ENCODE results near the gene PTPRD.

PTPRD gene

DNA sequence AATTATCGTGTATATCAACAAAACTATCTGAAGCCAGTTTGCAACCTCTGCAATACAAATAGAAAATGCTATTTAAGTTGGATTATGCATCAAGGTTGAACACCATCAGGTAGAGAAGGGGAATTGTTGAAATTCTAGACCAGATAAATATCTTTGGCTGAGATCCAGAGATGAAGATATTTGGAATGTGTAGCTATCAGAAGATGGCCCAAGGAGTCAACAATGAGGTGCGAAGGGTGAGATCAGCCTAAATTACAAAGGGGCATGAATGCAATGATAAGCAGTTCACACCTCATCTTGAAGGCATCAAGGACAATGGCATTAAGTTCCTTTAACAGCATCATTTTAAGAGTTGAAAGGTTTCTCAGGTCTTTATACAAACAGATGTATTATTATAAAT, 2241.1 kb downstream of the PTPRD start:
- no peak for DNase-seq (ENCODE audit: low spot score)

DNA sequence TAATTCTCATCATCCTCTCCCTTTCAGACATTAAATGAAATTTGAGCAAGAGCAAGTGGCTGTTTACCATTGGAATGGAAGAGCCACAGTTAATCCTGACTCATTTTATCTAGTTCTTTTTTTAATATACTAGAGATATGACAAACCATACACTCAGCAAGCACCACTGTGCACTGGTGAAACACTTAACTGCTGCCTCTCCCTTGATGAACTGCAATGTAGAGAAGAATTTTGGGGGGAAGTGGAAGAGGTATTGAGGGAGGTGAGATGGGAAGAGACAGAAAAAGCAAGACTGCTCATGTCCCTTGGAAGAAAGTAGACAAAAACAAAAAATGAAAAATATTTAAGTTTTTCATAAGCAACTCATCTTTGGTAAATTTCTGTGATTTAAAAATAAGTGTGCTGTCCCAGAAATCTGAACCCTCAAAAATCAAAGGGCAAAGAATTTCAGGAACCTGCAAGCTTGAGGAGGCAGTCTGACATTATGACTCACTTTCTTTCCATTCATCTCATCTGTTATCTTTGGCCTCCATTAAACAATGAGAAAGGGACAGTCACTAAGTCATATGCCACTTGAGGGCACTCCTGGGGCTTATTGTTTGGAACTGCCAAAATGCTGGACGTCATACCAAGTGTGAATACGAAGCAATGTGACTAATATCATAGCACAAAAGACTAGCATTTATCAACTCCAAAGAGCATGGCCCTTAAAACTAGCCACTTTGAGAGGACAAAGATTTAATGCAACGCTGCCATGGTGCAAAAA, 2246.5 kb downstream of the PTPRD start:
- no peak for DNase-seq (ENCODE audit: low spot score)

DNA sequence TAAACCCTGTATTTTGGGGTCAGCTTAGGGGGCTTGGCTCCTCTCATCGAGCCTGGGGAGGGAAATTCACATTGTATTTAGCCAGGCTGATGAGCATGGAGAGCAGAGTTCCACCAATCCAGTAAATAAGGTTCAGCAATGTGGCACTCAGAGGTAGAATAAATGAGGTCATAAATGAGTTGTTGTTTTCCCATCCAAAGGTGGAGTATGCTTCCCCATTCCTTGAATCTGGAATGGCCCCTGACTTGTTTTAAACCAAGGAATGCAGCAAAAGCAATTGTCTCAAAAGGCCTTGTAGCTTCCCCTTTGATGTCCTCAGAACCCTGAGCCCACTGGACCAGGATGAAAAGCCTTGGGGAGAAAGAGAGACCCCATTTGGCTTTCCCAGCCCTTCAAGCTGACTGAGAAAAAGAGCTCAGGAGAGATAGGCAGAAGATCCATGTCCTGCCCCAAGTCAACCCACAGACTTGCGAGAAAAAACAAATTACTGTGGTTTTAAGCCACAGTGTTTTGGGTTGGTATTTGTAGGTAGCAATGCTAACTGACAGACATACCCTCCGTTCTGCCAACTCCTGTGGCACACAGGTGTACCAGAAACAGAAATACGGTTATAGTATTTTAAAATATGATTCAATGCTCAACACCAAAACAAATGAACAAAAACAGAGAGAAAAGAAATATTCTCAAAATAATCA, 2247.2 kb downstream of the PTPRD start:
- DNase-seq (ENCODE audit: low spot score): no peak

DNA sequence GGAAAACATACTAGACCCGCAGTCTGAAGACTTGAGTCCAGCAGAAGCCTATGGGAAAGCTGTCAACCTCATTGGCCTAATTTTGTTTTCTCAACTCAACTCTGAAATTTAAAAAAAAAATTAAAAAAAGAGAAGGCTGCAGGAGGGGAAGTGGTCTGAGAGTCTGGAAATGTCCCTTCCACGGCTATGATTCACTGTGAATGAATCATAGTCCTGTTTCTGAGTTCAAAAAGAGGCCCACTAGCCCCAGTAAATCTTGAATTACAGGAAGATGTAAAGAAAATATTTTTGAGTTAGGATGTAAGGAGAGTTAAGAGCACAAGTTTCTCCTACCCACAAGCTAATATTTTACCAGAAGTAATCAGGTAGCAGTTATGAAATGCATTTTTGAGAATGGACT, 2247.8 kb downstream of the PTPRD start:
- DNase-seq (ENCODE audit: low spot score): no peak

DNA sequence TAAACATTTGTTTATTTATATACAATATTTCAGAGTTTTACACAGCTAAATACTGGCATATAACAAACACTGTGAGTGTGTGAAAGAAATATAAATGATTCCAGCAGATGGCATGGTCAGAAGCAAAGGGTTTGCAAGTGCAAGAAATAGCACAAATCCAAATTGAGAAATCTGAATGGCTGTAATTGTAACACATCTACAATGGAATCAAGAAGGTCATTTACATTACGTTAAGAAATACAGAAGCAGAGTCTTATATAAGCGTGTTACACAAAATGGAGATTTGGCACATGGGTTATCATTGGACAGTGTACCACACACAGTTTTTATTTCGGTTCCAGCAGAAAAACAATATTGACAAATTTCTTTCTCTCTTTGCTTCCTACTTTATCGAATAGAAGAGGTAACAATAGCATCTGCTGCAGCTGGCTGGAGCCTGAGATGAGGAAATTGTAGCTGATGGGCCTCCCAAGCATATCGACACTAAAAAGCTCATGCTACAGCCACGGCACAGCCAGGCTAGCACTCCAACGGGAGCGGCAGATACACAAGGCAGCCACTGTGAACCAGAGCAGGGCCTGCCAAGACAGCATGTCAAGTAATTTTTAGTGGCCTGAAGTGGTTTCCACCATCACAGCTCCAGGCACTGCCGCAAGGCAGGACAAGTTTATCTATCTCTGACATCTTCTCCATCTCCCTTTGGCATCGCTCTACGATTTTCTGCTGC, 2248.6 kb downstream of the PTPRD start:
- DNase-seq (ENCODE audit: low spot score): no peak

DNA sequence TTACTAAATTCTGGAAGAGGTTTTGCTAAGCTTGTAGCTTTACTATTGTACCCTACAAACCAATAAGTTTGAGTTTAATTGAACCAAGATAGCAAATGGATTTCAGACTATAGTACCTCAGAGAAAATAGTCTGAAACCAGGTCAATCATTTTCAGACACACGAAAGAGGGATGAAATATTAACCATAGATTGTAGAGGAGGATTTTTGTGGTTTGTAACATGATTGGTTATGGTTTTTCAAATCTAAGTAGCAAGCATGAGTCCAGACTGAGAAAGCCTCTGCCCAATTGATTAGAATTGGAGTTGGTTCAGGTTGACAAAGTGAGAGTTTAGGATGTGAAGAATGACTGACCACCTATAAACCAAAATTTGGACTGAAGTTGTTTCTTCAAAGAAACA, 2250.6 kb downstream of the PTPRD start:
- DNase-seq (ENCODE audit: low spot score): no peak

DNA sequence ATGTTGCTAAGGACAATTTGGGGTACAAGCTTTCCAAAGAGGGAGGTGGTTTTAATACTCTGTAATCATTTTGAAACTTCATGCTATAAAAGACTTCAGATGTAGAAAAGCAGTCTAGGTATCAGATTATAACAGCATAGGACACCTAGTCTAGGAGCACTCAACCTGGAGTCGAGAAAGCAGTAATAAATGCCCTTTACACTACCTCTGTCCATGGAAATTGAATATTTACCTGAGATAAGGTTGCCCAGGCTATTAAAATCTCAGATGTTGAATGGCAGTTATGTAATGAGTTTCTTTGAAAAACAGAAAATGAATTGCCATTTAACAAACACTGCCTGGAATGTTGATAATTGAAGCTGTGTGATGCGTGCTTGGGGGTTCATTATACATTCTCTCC, 2251.4 kb downstream of the PTPRD start:
- DNase-seq (ENCODE audit: low spot score): no peak

DNA sequence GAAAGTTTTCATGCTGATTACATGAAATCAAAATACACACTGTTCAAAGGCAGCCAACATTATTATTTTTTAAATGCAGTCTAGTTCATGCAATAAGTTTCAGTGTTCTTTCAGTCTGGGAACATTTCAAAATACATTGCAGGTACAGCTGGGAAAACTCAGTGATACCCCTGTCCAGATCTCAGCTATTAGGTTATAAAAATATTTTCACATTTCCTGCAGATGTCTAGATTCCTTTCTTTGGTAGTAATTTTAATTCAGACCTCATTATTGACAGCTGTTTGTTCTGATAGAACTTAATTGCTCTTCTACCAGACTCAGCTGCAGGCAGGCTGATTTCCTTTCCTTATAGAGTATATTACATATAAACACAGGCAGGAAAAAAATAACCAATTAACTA, 2256.4 kb downstream of the PTPRD start:
- no peak for DNase-seq (ENCODE audit: low spot score)

DNA sequence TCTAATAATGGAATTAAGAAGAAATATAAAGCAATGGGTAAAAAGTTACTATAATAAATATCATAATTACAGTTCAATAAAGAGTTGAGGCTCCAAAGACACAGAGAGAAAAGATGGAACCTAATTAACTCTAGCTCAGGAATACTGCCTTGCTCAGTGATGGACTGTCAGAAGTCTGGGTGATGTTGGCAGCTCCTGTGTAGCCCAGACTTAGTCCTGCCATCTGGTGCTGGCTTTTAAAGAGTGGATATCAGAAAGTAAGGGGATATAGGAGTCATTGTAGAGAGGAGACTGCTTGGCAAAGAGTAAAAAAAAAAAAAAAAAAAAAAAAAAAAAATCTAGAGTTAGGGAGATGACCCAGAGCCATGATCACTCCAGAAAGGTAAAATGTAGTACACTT, 2261.4 kb downstream of the PTPRD start:
- no peak for DNase-seq (ENCODE audit: low spot score)

DNA sequence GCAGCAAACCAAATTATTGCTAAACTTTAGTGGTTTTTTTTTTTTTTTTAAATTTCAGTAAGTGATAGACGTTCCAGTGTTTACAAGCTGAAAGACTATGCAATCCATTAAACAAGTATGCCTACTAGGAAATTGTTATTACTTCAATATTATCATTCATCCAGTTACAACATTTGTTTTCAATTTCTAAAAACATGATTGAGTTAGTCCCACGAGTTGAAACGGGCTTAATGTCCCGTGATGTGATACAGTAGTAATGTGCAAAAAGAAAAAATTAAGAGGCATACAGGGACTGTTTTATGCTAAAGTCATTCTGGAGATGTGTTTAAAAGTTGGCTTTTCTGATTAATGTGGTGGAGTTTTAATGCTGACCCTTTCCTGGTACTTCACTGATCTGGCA, 2262.9 kb downstream of the PTPRD start:
- no peak for DNase-seq (ENCODE audit: low spot score)

DNA sequence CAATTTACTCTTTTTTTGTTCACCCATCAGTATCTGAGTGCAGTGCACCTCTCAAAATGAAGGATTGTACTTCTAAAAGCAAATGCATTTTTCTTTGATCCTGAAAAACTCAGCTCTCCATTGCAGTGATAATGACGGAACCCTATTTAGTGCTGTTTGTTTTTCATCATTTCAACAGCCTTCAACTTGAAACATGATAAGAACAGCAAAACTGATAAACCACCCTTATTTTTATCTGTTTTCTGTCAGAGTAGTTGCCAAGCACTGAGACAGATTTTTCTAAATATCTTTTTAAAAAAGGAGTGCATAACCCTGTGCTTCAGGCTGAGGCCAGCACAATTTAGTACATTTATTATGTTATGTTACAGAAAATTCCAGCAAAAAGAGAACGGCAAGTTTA, 2263.4 kb downstream of the PTPRD start:
- no peak for DNase-seq (ENCODE audit: low spot score)

DNA sequence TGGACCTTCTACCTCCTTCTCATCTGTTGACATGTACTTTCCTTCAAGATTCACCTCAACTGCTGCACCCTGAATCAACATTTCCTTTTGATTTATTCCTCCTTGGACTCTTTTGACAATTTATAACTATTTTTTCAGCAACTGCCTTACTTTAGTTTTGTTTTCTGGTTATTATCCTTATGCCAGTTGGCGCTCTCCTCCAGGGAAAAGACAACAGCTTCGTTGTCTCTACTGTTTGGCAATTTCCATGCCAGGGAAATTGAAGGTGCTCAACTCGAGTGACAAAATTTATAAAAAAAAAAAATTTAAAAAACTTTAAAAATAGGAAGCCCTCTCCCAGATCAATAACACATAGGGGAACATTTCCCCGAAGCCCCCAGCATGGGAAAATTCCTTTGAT, 2264.0 kb downstream of the PTPRD start:
- no peak for DNase-seq (ENCODE audit: low spot score)

DNA sequence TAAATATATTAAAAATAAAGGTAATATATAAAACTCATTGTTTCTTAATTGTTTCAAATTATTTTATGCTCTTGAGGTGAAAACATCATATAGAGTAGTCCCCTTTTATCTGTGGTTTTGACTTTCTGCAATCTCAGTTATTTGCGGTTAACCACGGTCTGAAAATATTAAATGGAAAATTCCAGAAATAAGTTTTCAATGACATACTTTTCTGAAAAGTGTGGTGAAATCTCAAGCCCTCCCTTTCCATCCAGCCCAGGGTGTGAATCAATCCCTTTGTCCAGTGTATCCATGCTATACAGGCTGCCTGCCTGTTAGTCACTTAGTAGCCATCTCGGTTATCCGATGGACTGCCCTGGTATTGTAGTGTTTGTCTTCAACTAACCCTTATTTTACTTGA, 2266.5 kb downstream of the PTPRD start:
- no peak for DNase-seq (ENCODE audit: low spot score)

DNA sequence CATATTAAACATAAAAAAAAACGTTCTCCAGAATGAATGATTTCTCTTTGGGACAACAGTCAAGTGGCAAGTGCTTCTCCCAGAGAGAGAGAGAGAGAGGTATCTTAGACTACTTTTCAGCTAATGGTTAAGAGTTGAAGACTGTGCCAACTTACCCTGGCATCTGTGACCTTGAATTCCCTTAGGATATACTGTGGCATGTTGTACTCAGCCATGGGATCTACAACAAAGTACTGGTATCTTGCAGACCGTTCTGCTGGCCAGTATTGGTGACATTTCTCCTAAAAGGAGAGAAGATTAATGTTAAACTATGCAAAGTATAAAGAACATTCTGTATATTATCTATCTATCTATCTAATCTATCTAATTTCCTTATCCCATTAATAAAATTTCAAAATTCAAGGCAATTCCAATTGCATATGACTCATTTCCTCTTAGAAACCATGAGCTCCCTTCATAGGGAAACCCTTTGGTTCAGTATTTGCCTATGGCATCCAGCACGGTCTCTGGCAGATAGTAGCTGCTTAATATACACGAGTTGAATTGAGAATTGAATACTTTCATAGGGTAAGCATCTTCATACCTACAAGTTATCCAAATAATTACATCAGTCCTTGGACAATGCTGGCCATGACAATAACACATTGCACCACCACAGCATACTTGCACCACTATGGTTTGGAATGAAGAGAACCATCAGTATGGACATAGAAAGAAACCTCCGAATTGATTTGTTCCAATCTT, 2273.9 kb downstream of the PTPRD start:
- DNase-seq (ENCODE audit: low spot score): no peak

DNA sequence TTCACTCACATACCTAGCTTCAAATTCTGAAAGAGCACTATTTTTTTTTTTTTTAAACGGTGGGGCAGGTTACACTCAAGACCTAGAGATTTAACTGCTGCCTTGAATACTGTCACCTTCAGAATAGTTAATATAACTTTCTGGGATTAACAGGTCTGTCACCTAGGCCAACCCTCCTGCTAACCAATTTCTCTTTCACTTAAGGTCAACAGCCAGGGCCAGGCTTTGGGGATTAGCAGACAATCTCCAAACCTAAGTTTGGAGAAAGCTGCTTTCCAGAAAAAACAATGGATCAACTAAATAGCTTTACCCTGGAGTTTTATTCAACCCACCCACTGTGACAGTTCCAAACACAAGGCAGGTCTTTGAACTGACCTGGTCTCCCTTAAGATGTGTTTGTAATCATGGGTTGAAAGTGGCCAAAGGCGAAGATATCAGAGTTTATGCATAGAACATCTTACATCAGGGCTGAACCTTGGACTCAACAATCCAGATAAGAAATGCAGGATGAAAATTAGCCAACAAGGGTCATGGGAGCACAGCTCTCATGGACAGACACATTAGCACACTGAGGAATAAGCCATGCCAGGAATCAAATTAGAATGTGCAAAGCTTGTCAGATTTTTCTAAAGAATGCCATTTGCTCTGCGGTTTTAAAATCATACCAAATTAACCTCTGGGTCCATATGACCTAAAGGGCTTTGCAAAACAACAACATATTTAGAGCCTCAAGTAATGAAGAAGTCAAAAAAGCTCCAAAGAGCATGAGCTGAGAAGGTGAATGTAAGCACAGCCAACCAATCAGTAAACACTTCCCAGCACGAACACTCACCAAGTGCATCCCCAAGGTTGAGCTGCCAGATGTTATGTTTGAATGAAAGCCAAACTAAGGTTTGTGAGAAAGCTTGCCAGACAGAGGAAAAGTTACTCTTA, 2274.7 kb downstream of the PTPRD start:
- DNase-seq (ENCODE audit: low spot score): no peak

DNA sequence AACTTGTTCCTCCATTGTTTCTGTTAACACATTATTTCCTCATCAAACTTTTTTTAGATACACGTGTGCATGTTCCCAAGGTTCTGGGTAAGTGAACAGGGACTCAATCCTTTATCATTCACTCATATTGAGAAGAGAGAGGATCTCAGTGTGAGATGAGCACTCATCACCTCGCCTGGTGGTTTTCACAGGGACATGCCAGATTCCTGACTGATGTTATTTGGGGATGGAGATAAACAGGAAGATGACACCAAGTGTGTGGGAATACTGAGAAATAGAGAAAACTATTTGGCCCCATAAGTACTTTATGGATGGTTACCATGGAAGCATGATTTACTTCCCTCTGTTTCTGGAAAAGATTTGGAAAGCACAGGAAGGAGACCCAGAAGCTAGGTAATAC, 2279.9 kb downstream of the PTPRD start:
- no peak for DNase-seq (ENCODE audit: low spot score)

DNA sequence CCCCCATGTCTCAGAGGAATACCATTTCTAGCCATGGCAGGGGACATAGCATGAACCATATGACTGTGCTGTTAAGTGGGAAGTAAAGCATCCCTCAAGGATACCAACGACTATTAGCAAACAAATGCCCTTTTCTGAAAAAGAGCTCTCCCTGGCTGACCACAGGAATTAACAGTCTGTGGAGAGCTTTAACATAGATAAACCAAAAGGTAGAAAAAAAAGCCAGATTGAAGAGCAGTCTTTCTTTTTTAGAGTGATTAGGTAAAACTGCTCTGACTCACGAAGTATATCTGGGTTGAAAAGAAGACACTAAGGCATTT, 2280.5 kb downstream of the PTPRD start:
- DNase-seq (ENCODE audit: low spot score): no peak

DNA sequence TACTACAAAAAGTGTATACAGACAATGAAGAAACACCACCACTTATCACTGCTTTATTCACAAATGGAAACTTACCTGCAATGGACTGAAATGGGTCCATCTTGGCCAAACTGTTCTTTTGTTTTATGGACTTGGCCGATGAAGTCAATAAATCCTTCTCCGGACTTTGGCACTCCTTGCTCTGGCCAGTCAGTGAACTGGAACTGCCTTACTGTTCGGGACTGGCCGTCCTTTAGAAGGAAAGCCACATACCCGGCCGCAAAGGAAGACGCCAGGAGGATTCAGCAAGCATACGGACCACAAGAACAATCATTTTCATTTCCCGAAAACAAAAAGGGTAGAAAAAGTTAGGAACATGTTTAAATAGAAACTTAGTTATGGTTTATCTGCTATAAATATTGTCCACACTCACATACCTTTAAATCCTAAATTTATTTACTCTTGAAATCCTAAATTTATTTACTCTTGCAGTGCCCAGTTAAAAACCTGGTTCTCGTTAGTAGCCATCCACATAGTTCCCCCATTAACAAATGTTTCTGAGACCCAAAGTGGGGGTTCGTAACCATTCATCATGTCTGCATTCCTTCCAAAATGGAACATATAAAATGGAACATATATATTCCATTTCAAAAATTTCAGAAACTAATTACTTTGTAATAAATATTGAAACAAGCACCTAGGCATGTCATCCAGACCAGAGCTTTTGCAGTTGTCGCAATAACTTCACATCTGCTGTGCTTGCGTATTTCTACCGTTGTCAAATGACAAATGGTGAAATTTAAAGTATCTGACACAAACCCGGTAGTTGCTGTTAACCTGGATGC, 2281.1 kb downstream of the PTPRD start:
- no peak for DNase-seq (ENCODE audit: low spot score)

DNA sequence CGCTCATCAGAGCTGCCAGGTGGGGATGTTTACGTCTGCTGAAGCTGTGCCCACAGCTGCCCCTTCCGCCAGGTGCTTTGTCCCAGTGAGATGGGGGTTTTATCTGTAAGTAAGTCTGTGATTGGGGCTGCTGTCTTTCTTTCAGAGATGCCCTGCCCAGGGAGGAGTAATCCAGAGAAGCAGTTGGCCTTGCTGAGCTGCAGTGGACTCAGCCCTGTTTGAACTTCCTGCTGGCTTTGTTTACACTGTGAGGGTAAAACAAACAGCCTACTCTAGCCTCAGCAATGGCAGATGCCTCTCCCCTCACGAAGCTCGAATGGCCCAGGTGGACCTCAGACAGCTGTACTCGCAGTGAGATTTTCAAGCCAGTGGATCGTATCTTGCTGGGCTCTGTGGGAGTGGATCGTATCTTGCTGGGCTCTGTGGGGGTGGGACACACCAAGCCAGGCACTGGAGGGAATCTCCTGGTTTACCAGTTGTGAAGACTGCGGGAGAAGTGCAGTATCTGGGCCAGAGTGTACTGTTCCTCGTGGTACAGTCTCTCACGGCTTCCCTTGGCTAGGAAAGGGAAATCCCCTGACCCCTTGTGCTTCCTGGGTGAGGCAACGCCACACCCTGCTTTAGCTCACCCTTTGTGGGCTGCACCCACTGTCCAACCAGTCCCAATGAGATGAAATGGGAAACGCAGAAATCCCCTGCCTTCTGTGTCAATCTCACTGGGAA, 2283.1 kb downstream of the PTPRD start:
- DNase-seq (ENCODE audit: low spot score): no peak

DNA sequence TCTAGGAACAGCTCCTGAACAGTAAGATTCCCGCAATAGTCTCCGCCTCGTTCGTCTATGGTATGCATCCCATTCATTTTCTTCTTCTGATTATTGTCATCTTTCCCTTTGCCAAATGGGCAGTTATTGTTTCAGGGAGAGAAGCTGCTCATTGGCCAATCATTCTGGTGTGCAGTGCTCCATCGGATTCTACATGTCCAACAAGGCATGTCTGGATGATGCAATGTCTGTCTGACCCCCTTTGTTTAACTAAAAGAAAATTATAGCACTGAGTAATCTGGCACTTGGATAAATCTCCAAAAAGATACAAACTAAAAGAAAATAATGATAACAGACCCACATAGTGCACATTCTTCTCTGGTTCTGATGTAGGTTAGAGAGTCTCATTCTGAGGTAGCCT, 2297.6 kb downstream of the PTPRD start:
- no peak for DNase-seq (ENCODE audit: low spot score)
